HFFc6 (cell line): ENCODE results near the gene REC8. TPM values are rescaled to one million over a fixed set of nuclear protein-coding genes. Genes with fewer than 3 reads are reported as not detected.
A peak's percentile ranks its signal among the peaks of the same experiment; 100 is the strongest.

Source experiments
- DNase-seq: peaks from one replicate; pipeline ENCODE4 v3.0.0-alpha.2; 2018
- H3K27ac Mint-ChIP-seq: 2 replicates; pipeline ENCODE4 v1.8.0; 2020; ENCODE audit warnings: mild to moderate bottlenecking, mixed read lengths
- H3K27me3 Mint-ChIP-seq: 2 replicates; pipeline ENCODE4 v1.8.0; 2021; ENCODE audit warnings: mild to moderate bottlenecking, moderate library complexity, mixed read lengths; ENCODE audit not compliant: insufficient read depth
- H3K36me3 Mint-ChIP-seq: 2 replicates; pipeline ENCODE4 v1.8.0; 2021; ENCODE audit warnings: low read depth, mixed read lengths
- H3K4me1 Mint-ChIP-seq: 2 replicates; pipeline ENCODE4 v1.8.0; 2020; ENCODE audit warnings: low read depth, mixed read lengths
- H3K4me3 Mint-ChIP-seq: 2 replicates; pipeline ENCODE4 v1.8.0; 2020; ENCODE audit warnings: mild to moderate bottlenecking, moderate library complexity, mixed read lengths
- H3K9me3 Mint-ChIP-seq: 2 replicates; pipeline ENCODE4 v1.8.0; 2020; ENCODE audit warnings: mild to moderate bottlenecking, mixed read lengths
- total RNA-seq, 6 experiments: library from RNA; stranded (reverse); fragmentation: NEBNext Ultra II Directional; extraction: Animal tissue kit (Norgen Biotek cat#: 25700); gene quantifications; 2 replicates in 1 of 6; 3 replicates in 5 of 6; pipeline ENCODE4 v1.2.3, GENCODE V29; 2021
- TF ChIP-seq, protein P1 (sequence below): fragments of 200-600 bp; sonication (generic); IDR thresholded peaks from 2 replicates; pipeline ENCODE4 v1.5.0; 2021; ENCODE audit warnings: antibody characterized with exemption, mild to moderate bottlenecking

REC8 gene
- total RNA-seq, 6 experiments from 2014 or later, result 2.9 to 3.9 (median 3.2) TPM

DNA sequence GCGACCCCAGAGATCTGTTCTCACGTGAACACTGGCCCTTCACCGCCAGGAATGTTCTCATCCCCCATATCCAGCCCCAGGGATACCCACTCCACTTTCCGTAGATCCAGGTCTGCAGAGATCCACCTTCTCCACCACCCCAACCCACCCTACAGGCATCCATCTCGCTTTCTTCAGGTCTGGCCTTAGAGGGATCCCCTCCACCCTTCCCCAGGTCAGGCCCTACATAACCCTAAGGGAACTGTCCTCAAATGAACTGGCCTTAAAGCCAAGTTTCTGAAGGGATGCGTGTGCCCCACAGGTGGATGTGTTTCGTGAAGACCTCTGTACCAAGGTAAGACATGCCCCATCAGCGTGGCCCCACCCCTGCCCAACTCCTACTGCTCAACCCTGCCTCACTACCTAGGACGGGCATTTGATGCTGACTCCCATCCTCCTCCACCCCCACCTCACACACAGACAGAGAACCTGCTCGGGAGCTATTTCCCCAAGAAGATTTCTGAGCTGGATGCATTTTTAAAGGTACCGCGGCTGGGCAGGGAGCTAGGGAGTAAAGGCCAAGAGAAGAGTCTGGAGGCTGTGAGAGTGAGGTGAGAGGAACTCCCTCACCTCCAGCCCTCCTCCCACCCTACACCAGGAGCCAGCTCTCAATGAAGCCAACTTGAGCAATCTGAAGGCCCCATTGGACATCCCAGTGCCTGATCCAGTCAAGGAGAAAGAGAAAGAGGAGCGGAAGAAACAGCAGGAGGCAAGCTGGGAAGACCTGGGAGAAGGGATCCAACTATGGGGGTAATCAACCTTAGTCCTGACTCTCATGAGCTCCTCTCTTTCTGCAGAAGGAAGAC lies 35.0 kb upstream of the REC8 start:
- no peak for DNase-seq
- H3K9me3 Mint-ChIP-seq, result no peaks in the 10 kb centered on the region
- H3K27ac Mint-ChIP-seq, result peak overlapping the region; percentile 78
- TF ChIP-seq, protein P1, sequence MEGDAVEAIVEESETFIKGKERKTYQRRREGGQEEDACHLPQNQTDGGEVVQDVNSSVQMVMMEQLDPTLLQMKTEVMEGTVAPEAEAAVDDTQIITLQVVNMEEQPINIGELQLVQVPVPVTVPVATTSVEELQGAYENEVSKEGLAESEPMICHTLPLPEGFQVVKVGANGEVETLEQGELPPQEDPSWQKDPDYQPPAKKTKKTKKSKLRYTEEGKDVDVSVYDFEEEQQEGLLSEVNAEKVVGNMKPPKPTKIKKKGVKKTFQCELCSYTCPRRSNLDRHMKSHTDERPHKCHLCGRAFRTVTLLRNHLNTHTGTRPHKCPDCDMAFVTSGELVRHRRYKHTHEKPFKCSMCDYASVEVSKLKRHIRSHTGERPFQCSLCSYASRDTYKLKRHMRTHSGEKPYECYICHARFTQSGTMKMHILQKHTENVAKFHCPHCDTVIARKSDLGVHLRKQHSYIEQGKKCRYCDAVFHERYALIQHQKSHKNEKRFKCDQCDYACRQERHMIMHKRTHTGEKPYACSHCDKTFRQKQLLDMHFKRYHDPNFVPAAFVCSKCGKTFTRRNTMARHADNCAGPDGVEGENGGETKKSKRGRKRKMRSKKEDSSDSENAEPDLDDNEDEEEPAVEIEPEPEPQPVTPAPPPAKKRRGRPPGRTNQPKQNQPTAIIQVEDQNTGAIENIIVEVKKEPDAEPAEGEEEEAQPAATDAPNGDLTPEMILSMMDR, result no peak
- peaks cover 6% of the 10 kb centered on the region for H3K27me3 Mint-ChIP-seq
- H3K36me3 Mint-ChIP-seq, result peaks cover 29% of the 10 kb centered on the region
- peak overlapping the region; percentile 85 for H3K4me3 Mint-ChIP-seq
- H3K4me1 Mint-ChIP-seq, result peaks cover 41% of the 10 kb centered on the region

DNA sequence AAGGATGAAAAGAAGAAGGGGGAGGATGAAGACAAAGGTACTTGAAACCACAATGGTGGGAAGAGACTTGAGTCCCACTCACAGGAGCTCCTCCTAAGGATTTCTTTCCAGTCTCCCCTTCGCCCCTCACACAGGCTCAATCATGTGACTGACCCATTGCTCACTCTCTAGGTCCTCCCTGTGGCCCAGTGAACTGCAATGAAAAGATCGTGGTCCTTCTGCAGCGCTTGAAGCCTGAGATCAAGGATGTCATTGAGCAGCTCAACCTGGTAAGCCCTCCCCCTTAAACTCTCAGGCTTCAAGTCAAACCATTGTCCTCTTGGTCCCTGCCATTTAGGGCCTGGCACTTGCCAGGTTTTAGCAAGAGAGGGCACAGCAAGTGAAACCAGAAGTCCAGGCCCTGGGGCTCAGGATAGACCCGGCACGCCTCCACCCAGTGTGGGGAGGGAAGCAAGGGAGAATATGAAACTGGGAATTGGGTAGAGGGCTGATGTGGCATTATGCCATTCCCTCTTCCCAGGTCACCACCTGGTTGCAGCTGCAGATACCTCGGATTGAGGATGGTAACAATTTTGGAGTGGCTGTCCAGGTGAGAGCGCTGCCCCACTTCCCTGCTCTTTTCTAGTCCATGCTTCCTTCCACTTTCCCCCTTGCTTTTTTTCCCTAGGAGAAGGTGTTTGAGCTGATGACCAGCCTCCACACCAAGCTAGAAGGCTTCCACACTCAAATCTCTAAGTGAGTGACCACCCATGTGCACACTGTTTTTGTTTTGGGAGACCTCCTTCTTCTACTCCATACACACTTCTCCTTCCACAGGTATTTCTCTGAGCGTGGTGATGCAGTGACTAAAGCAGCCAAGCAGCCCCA lies 34.1 kb upstream of the REC8 start:
- Mint-ChIP-seq H3K36me3 (peaks cover 29% of the 10 kb centered on the region), H3K27me3 (peaks cover 6% of the 10 kb centered on the region), H3K9me3 (no peaks in the 10 kb centered on the region), H3K27ac (no peak overlapping the region), H3K4me1 (peaks cover 47% of the 10 kb centered on the region), H3K4me3 (no peak overlapping the region)
- DNase-seq, result no peak
- TF ChIP-seq, protein P1, result no peak

DNA sequence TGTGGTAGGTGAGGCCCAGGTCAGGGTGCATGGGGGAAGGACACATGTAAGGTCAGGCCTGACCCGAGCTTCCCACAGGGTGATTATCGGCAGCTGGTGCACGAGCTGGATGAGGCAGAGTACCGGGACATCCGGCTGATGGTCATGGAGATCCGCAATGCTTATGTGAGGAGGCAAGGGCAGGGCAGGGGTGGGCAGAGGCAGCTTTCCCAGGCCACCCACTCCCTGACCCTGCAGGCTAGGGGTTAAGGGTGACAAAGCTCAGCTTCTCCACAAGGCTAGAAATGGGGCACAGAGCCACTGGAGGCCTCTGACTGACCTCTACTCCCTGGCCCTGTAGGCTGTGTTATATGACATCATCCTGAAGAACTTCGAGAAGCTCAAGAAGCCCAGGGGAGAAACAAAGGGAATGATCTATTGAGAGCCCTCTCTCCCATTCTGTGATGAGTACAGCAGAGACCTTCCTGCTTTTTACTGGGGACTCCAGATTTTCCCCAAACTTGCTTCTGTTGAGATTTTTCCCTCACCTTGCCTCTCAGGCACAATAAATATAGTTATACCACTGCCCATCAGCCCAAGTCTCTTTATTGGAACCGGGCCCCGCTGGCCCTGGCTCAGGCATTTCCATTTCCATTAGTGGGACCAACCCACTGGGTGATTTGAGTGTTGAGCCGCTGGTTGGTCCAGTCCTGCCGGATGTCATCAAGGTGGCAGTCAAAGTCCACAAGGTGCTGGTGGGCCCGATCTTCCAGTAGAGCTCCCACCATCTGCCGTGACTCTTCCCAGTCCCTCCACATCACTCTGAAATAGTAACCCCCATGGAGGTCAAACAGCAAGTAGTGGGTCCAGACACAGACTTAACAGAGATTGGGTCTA lies 33.2 kb upstream of the REC8 start:
- DNase-seq, result no peak
- Mint-ChIP-seq H3K27me3 (peaks cover 6% of the 10 kb centered on the region), H3K4me1 (peaks cover 56% of the 10 kb centered on the region), H3K9me3 (no peaks in the 10 kb centered on the region), H3K27ac (peak overlapping the region; percentile 36; the same call in 1 of the 2 replicates), H3K4me3 (peak overlapping the region; percentile 95), H3K36me3 (peaks cover 36% of the 10 kb centered on the region)
- TF ChIP-seq, protein P1, result no peak

DNA sequence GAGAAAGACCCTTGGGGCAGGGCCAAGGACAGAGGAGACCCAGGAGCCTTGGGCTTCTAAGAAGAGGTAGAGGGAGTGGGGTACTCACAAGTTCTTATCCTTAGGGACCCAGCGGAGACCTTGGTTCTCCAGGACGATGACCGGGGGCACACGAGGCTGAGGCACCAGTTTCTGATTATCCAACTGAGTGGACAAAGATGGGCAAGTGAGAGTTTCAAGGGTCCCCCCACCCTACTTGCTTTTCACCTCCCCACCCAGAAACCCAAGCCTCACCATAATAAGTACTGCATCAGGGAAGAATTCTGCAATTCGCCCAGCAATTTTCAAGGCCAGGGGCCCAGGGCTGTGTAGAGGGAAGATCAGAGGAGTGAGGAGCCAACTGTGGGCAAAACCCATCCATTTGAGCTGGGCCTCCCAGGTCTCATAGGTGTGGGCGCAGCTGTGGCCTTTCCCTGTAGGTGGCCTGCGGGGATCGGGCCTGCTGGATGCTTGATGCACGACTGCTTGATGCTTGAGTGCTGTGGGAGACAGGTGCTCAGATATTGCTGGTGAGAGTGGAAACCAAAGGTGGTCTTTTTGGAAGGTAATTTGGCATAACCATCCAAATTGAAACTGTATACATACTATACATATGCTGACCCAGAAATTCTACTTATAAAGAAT lies 32.5 kb upstream of the REC8 start:
- Mint-ChIP-seq H3K4me1 (peaks cover 64% of the 10 kb centered on the region), H3K36me3 (peaks cover 40% of the 10 kb centered on the region), H3K27me3 (peaks cover 6% of the 10 kb centered on the region), H3K4me3 (peak overlapping the region; percentile 95), H3K9me3 (no peaks in the 10 kb centered on the region), H3K27ac (no peak overlapping the region; the same call in 1 of the 2 replicates)
- no peak for DNase-seq
- TF ChIP-seq, protein P1, result no peak; the same call in 1 of the 2 replicates
